Measurements from ENCODE around the gene SF3B5. TPM values are rescaled to one million over a fixed set of nuclear protein-coding genes. Genes with fewer than 3 reads are reported as not detected.

The SF3B5 gene
- total and polyA plus RNA-seq, 2 of the 8 experiments (the other 6 are each of a cell fraction or from before 2014, with no cell fraction given): 195 to 588 TPM

DNA sequence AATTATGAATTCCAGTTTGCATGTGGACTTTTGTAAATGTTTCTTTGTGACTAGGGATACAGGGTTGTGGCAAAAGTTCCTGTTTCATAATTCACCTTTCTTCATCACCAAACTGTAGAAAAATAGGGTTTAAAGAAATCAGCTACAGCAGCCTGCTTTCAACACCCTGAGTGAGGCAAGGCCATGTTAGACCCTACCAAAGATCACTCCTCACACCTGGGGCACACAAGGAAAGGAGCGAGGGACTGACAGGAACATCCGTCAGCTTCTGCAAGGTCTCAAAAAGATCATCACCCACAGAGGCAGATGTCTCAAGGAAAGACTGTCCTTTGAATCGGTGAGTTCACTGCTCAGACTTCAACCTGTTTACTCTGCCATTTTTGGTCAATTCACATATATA is 44.4 kb upstream of the SF3B5 start:
- CTCF ChIA-PET (ENCODE audit: partially characterized antibody): interaction anchor here (0.8 to 1.8 kb wide), 4 partner anchors 10 to 187 kb away, joined by 3 to 4 read pairs (median 3); no protein-coding TSS in a partner anchor
- Histone ChIP-seq H3K4me2 (ENCODE audit: insufficient read depth in 1 of 2, low read depth in 2 of 2, low read length in 2 of 2) (no peak overlapping the region), H3K27me3 (replicated peaks in 1 of 4; ENCODE audit: control insufficient read depth in 3 of 4, extremely low read depth in 1 of 4, insufficient read depth in 3 of 4, low read length in 3 of 4) (no peaks in the 10 kb centered on the region), H4K20me1 (replicated peaks in 1 of 2; ENCODE audit: control insufficient read depth in 1 of 2, insufficient read depth in 2 of 2, low read length in 2 of 2) (no peaks in the 10 kb centered on the region), H3K23me2 (ENCODE audit: low read depth, low read length) (no peaks in the 10 kb centered on the region), H3K56ac (replicated peaks; ENCODE audit: insufficient read length, low read depth, low read length) (no peak overlapping the region), H3K27ac (ENCODE audit: low read depth, low read length) (no peak overlapping the region), H3K4me1 (replicated peaks in 1 of 4; ENCODE audit: control insufficient read depth in 3 of 4, insufficient read depth in 4 of 4, low read length in 3 of 4) (no peaks in the 10 kb centered on the region), H2BK5ac (ENCODE audit: low read depth, low read length) (no peak overlapping the region), H3K9ac (replicated peaks in 1 of 4; ENCODE audit: extremely low read depth in 1 of 4, low read depth in 3 of 4, low read length in 3 of 4) (no peak overlapping the region), H2BK15ac (ENCODE audit: low read length) (no peak overlapping the region), H2BK20ac (ENCODE audit: low read length) (no peak overlapping the region), H3K14ac (ENCODE audit: insufficient read length) (no peak overlapping the region), H2AK5ac (ENCODE audit: low read depth, low read length) (no peak overlapping the region), H3K4ac (replicated peaks; ENCODE audit: insufficient read length, low read depth, low read length) (no peak overlapping the region), H2AFZ (ENCODE audit: low read length) (no peak overlapping the region), H2BK12ac (ENCODE audit: low read depth, low read length) (no peak overlapping the region), H3K18ac (ENCODE audit: extremely low read depth, low read length) (no peak overlapping the region), H3K4me3 (ENCODE audit: extremely low read depth in 1 of 4, insufficient read depth in 2 of 4, low read depth in 3 of 4, low read length in 4 of 4) (no peak overlapping the region), H3K36me3 (ENCODE audit: control insufficient read depth in 2 of 4, insufficient read depth in 4 of 4, low read length in 3 of 4) (no peaks in the 10 kb centered on the region), H3K79me2 (ENCODE audit: control insufficient read depth in 1 of 2, insufficient read depth in 2 of 2, low read length in 2 of 2) (no peaks in the 10 kb centered on the region), H4K5ac (ENCODE audit: insufficient read length, low read depth, low read length) (no peak overlapping the region), H4K91ac (replicated peaks; ENCODE audit: insufficient read length, low read length) (no peak overlapping the region), H4K8ac (ENCODE audit: extremely low read depth, insufficient read depth, low read length) (no peak overlapping the region), H2BK120ac (replicated peaks; ENCODE audit: low read depth, low read length) (no peak overlapping the region), H3K9me3 (ENCODE audit: insufficient read depth in 2 of 2, low read depth in 1 of 2, low read length in 1 of 2) (no peaks in the 10 kb centered on the region), H3K79me1 (ENCODE audit: low read depth, low read length) (no peaks in the 10 kb centered on the region; the same call in 1 of the 2 replicates), H3K23ac (ENCODE audit: insufficient read length) (no peak overlapping the region)
- WGBS, 2 experiments (ENCODE audit: extremely low coverage in 1 of 2, insufficient coverage in 1 of 2, insufficient read length in 1 of 2, insufficient replicate concordance in 2 of 2, low coverage in 1 of 2, low lambda C conversion rate in 2 of 2, missing lambda C conversion rate in 1 of 2): 91% methylated on average over 3 of the region's 3 CpGs; no CpG with 5 or more reads in 1 of the 2 experiments
- DNase-seq (ENCODE audit: low read depth in 1 of 2, low spot score in 2 of 2): no peak
- FAIRE-seq: no peak
- no peak for TF ChIP-seq POLR2AphosphoS5 (IDR thresholded peaks at IDR 0.05; ENCODE audit: low read depth, low read length)
- no peak for TF ChIP-seq CHD1 (IDR thresholded peaks at IDR 0.05; ENCODE audit: low read depth, low read length)
- no peak for TF ChIP-seq HDAC6 (IDR thresholded peaks at IDR 0.05; ENCODE audit: low read depth, low read length)
- TF ChIP-seq SIN3A (conservative IDR thresholded peaks at IDR 0.05 in 1 of 2, IDR thresholded peaks at IDR 0.05 in 1 of 2; ENCODE audit: low read depth in 1 of 2, low read length in 2 of 2): no peak
- TF ChIP-seq TAF7 (optimal IDR thresholded peaks at IDR 0.05; ENCODE audit: borderline replicate concordance, low read depth, low read length): no peak
- TF ChIP-seq SP1 (IDR thresholded peaks at IDR 0.05; ENCODE audit: low read depth, low read length): no peak
- POLR2A ChIA-PET (ENCODE audit: partially characterized antibody): no interaction called here
